Measurements from ENCODE around the gene PHF1. TPM values are rescaled to one million over a fixed set of nuclear protein-coding genes. Genes with fewer than 3 reads are reported as not detected.

The PHF1 gene
- total and polyA plus RNA-seq, 2 of the 4 experiments (the other 2 are of a cell fraction), result 9.0 to 47.2 TPM

- H4K20me1 ChIP-seq (ENCODE audit: insufficient read depth, low read length), result no peaks in the 10 kb centered on the region; the same call in 1 of the 2 replicates
- no peaks in the 10 kb centered on the region for H3K9me3 ChIP-seq (ENCODE audit: control insufficient read depth, insufficient read depth, low read length)
- WGBS, 2 experiments (ENCODE audit: extremely low coverage in 2 of 2, insufficient read length in 1 of 2), result 91% methylated on average over 8 of the region's 17 CpGs; no CpG with 5 or more reads in 1 of the 2 experiments
- no peak overlapping the region for H2BK20ac ChIP-seq (ENCODE audit: low read depth, low read length)
- H3K23ac ChIP-seq (ENCODE audit: low read depth, low read length), result no peak overlapping the region
- H4K91ac ChIP-seq (ENCODE audit: insufficient read depth, low read depth, low read length), result no peak overlapping the region
- no peak for TF ChIP-seq RCOR1 (IDR thresholded peaks at IDR 0.05; ENCODE audit: insufficient replicate concordance, low read length)
- no peak for TF ChIP-seq MXI1 (IDR thresholded peaks at IDR 0.05; ENCODE audit: borderline replicate concordance, low read depth, low read length)
- TF ChIP-seq USF2 (IDR thresholded peaks at IDR 0.05; ENCODE audit: low read depth, low read length), result no peak
- no peak for TF ChIP-seq CEBPB (IDR thresholded peaks at IDR 0.05; ENCODE audit: low read depth, low read length)
- TF ChIP-seq FOS (IDR thresholded peaks at IDR 0.05; ENCODE audit: low read depth, low read length), result no peak
- no peak for TF ChIP-seq MAZ (IDR thresholded peaks at IDR 0.05; ENCODE audit: borderline replicate concordance, low read depth, low read length)
- TF ChIP-seq CTCF (conservative IDR thresholded peaks at IDR 0.05; ENCODE audit: low read depth, low read length), result no peak
- TF ChIP-seq MAFK (IDR thresholded peaks at IDR 0.05; ENCODE audit: low read depth, low read length), result no peak
- TF ChIP-seq SMC3 (IDR thresholded peaks at IDR 0.05; ENCODE audit: low read depth, low read length), result no peak
- H3K18ac ChIP-seq (ENCODE audit: low read depth, low read length), result no peak overlapping the region
- peaks cover 0 to 8% of the 10 kb centered on the region in 2 experiments; a peak in 2 of 4 replicates for H3K79me1 ChIP-seq (ENCODE audit: low read depth in 1 of 2, low read length in 2 of 2)
- in situ Hi-C loops (cut with MboI; ENCODE audit: low sequenced_read_pairs) (no loop called here), intact Hi-C loops (cut with micrococcal nuclease) (no loop called here), dilution Hi-C loops (cut with HindIII; ENCODE audit: low sequenced_read_pairs, unreplicated experiment) (no loop called here)
- no peak overlapping the region for H3K14ac ChIP-seq (replicated peaks; ENCODE audit: low read depth, low read length)
- H3K9me1 ChIP-seq (ENCODE audit: insufficient read depth, low read length), result no peaks in the 10 kb centered on the region; the same call in 1 of the 2 replicates
- no peak overlapping the region for H4K8ac ChIP-seq (ENCODE audit: low read depth in 2 of 2, low read length in 2 of 2)
- H2AFZ ChIP-seq (replicated peaks; ENCODE audit: low read length, poor library complexity), result no peak overlapping the region
- no peak overlapping the region for H3K9ac ChIP-seq (ENCODE audit: low read depth, low read length)
- BruUV-seq (replicated peaks), result TSS peak; percentile 72
- no peak overlapping the region for H2AK5ac ChIP-seq (ENCODE audit: low read depth, low read length)
- ChIA-PET POLR2A (ENCODE audit: unreplicated experiment) (no interaction called here), CTCF (no interaction called here)
- no peak overlapping the region for H3K27ac ChIP-seq (ENCODE audit: insufficient read depth, low read length)
- H3K4me2 ChIP-seq (ENCODE audit: low read depth, low read length), result no peak overlapping the region
- H3K56ac ChIP-seq (ENCODE audit: extremely low read depth, insufficient read depth, low read length), result no peak overlapping the region
- no peaks in the 10 kb centered on the region for H3K4me1 ChIP-seq (ENCODE audit: control insufficient read depth, insufficient read depth, low read length)
- no peak overlapping the region for H2BK120ac ChIP-seq (ENCODE audit: low read depth, low read length)
- H3K36me3 ChIP-seq (ENCODE audit: control insufficient read depth, insufficient read depth, low read length), result peaks cover 73% of the 10 kb centered on the region
- ATAC-seq (ENCODE audit: low read depth), result no peak
- no peak overlapping the region for H2AK9ac ChIP-seq (replicated peaks; ENCODE audit: low read depth, low read length, poor library complexity)
- no peak overlapping the region for H2BK5ac ChIP-seq (ENCODE audit: low read depth, low read length, poor library complexity, severe bottlenecking)
- no peak overlapping the region for H3K4ac ChIP-seq (ENCODE audit: low read depth, low read length)
- no peak overlapping the region for H4K5ac ChIP-seq (ENCODE audit: low read depth, low read length)
- no peak for DNase-seq
- no peaks in the 10 kb centered on the region for H3K27me3 ChIP-seq (ENCODE audit: control insufficient read depth, insufficient read depth, low read length)
- H3K4me3 ChIP-seq (ENCODE audit: insufficient read depth, low read depth, low read length), result no peak overlapping the region
- H2BK15ac ChIP-seq (ENCODE audit: low read depth, low read length), result no peak overlapping the region
These were observed 32.2 kb downstream of the PHF1 start for GRCh38 chr6:33443025-33443424.
